ENCODE measurements around the gene REXO1. TPM values are rescaled to one million over a fixed set of nuclear protein-coding genes. Genes with fewer than 3 reads are reported as not detected.

Gene REXO1
- total RNA-seq, 1 experiment from 2014 or later: 52.2 TPM

DNA sequence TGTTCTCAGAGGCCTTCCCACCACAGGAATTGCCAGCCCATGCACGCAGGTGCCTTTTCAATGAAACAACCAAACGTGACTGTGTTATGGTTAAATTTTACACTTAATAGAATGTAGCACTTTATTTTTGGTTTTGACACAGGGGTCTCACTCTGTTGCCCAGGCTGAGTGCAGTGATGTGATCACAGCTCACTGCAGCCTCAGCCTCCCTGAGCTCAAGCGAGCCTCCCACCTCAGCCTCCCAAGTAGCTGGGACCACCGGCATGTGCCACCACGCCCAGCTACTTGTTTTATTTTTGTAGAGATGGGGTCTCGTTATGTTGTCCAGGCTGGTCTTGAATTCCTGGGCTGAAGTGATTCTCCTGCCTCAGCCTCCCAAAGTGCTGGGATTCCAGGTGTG lies 43.4 kb downstream of the REXO1 start:
- H3K27ac ChIP-seq (ENCODE audit: low read depth, low read length): no peak overlapping the region
- H2AFZ ChIP-seq (ENCODE audit: low read depth, low read length, poor library complexity, severe bottlenecking): no peak overlapping the region
- H3K9me2 ChIP-seq (ENCODE audit: insufficient read depth): no peaks in the 10 kb centered on the region
- intact Hi-C loops (cut with micrococcal nuclease): no loop called here
- H3K4me3 ChIP-seq (replicated peaks in 1 of 2; ENCODE audit: low read depth in 1 of 2, low read length in 2 of 2): no peak overlapping the region
- no peaks in the 10 kb centered on the region for H3K4me1 ChIP-seq (ENCODE audit: control insufficient read depth in 1 of 2, insufficient read depth in 2 of 2, low read length in 2 of 2)
- H3K27me3 ChIP-seq (ENCODE audit: insufficient read depth, low read length): no peaks in the 10 kb centered on the region
- BruUV-seq (replicated peaks): no TSS peak
- no peak overlapping the region for H3K9ac ChIP-seq (ENCODE audit: low read length)
- TF ChIP-seq EZH2 (IDR thresholded peaks at IDR 0.05) (no peak), YY1 (IDR thresholded peaks at IDR 0.05; ENCODE audit: extremely low read depth, insufficient replicate concordance, low read depth, low read length) (no peak), FOSL1 (IDR thresholded peaks at IDR 0.05; ENCODE audit: low read depth) (no peak), SRF (IDR thresholded peaks at IDR 0.05; ENCODE audit: low read depth) (no peak), ZFX (IDR thresholded peaks at IDR 0.05) (no peak), TCF7L2 (IDR thresholded peaks at IDR 0.05; ENCODE audit: borderline replicate concordance, extremely low read depth, insufficient read depth, insufficient read length) (no peak), POLR2AphosphoS5 (IDR thresholded peaks at IDR 0.05; ENCODE audit: low read depth, low read length) (no peak), CBX3 (IDR thresholded peaks at IDR 0.05; ENCODE audit: low read depth) (no peak), EZH2phosphoT487 (IDR thresholded peaks at IDR 0.05; ENCODE audit: borderline replicate concordance) (no peak), RAD21 (IDR thresholded peaks at IDR 0.05; ENCODE audit: low read depth) (no peak)
- TF ChIP-seq, protein P1, sequence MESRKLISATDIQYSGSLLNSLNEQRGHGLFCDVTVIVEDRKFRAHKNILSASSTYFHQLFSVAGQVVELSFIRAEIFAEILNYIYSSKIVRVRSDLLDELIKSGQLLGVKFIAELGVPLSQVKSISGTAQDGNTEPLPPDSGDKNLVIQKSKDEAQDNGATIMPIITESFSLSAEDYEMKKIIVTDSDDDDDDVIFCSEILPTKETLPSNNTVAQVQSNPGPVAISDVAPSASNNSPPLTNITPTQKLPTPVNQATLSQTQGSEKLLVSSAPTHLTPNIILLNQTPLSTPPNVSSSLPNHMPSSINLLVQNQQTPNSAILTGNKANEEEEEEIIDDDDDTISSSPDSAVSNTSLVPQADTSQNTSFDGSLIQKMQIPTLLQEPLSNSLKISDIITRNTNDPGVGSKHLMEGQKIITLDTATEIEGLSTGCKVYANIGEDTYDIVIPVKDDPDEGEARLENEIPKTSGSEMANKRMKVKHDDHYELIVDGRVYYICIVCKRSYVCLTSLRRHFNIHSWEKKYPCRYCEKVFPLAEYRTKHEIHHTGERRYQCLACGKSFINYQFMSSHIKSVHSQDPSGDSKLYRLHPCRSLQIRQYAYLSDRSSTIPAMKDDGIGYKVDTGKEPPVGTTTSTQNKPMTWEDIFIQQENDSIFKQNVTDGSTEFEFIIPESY (IDR thresholded peaks at IDR 0.05; ENCODE audit: extremely low read depth, insufficient replicate concordance, low read length): no peak
- TF ChIP-seq, protein P2, sequence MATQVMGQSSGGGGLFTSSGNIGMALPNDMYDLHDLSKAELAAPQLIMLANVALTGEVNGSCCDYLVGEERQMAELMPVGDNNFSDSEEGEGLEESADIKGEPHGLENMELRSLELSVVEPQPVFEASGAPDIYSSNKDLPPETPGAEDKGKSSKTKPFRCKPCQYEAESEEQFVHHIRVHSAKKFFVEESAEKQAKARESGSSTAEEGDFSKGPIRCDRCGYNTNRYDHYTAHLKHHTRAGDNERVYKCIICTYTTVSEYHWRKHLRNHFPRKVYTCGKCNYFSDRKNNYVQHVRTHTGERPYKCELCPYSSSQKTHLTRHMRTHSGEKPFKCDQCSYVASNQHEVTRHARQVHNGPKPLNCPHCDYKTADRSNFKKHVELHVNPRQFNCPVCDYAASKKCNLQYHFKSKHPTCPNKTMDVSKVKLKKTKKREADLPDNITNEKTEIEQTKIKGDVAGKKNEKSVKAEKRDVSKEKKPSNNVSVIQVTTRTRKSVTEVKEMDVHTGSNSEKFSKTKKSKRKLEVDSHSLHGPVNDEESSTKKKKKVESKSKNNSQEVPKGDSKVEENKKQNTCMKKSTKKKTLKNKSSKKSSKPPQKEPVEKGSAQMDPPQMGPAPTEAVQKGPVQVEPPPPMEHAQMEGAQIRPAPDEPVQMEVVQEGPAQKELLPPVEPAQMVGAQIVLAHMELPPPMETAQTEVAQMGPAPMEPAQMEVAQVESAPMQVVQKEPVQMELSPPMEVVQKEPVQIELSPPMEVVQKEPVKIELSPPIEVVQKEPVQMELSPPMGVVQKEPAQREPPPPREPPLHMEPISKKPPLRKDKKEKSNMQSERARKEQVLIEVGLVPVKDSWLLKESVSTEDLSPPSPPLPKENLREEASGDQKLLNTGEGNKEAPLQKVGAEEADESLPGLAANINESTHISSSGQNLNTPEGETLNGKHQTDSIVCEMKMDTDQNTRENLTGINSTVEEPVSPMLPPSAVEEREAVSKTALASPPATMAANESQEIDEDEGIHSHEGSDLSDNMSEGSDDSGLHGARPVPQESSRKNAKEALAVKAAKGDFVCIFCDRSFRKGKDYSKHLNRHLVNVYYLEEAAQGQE (IDR thresholded peaks at IDR 0.05; ENCODE audit: low read depth): no peak
- TF ChIP-seq, protein P3, sequence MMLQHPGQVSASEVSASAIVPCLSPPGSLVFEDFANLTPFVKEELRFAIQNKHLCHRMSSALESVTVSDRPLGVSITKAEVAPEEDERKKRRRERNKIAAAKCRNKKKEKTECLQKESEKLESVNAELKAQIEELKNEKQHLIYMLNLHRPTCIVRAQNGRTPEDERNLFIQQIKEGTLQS (IDR thresholded peaks at IDR 0.05): no peak
- no peak overlapping the region for H3K4me2 ChIP-seq (ENCODE audit: low read length)
- DNase-seq (ENCODE audit: low read depth, low spot score) (no peak), ATAC-seq (no peak)
- ChIA-PET CTCF (no interaction called here), RAD21 (ENCODE audit: low non-redundant PET in 1 of 2, low total read pairs in 2 of 2, uncharacterized antibody in 2 of 2, unreplicated experiment in 2 of 2) (no interaction called here), POLR2A (no interaction called here)
- no peaks in the 10 kb centered on the region for H4K20me1 ChIP-seq (ENCODE audit: insufficient read depth)
- H3K9me3 ChIP-seq (ENCODE audit: control insufficient read depth in 1 of 2, insufficient read depth in 1 of 2, low read depth in 1 of 2, low read length in 2 of 2): no peaks in the 10 kb centered on the region
- H3K79me2 ChIP-seq (ENCODE audit: insufficient read depth, low read length): no peaks in the 10 kb centered on the region
- no peaks in the 10 kb centered on the region; a peak in 1 of 4 replicates for H3K36me3 ChIP-seq (ENCODE audit: control insufficient read depth in 1 of 2, insufficient read depth in 2 of 2, low read length in 2 of 2)
